ENCODE results near the gene PARD3B. TPM values are rescaled to one million over a fixed set of nuclear protein-coding genes. Genes with fewer than 3 reads are reported as not detected.

The PARD3B gene
- total RNA-seq, 2 donors from 2014 or later: 15.0 to 17.8 TPM

DNA sequence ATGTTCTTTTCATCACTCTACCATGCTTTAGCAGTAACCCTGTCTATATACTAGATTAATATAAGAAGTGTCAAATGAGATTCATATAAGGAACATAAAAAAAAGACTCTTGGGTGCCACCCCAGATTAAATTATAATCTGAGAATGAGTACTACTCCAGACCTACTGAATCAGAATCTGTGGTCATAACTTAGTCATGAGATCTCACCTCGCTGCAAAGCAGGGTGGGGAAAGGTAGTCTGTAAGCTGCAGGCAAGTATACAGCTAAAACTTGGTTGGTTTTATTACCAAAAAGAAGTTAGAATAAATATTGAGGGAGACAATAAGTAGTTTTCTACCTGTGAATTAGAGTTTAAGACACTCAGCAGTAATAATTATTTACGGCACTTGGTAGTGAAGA, 175.6 kb downstream of the PARD3B start:
- Histone ChIP-seq H3K36me3 (replicated peaks in 1 of 2; ENCODE audit: insufficient read depth in 1 of 2, low read depth in 2 of 2) (no peaks in the 10 kb centered on the region), H3K4me3 (no peak overlapping the region), H3K9me3 (no peaks in the 10 kb centered on the region), H3K27me3 (no peaks in the 10 kb centered on the region), H3K4me1 (no peaks in the 10 kb centered on the region), H3K27ac (no peak overlapping the region)
- WGBS, 2 donors: 93 to 96% methylated on average over 2 of the region's 2 CpGs
- no peak for DNase-seq
- no peak for ATAC-seq
- no peak for TF ChIP-seq POLR2A (IDR thresholded peaks at IDR 0.05)
- TF ChIP-seq, protein P1, sequence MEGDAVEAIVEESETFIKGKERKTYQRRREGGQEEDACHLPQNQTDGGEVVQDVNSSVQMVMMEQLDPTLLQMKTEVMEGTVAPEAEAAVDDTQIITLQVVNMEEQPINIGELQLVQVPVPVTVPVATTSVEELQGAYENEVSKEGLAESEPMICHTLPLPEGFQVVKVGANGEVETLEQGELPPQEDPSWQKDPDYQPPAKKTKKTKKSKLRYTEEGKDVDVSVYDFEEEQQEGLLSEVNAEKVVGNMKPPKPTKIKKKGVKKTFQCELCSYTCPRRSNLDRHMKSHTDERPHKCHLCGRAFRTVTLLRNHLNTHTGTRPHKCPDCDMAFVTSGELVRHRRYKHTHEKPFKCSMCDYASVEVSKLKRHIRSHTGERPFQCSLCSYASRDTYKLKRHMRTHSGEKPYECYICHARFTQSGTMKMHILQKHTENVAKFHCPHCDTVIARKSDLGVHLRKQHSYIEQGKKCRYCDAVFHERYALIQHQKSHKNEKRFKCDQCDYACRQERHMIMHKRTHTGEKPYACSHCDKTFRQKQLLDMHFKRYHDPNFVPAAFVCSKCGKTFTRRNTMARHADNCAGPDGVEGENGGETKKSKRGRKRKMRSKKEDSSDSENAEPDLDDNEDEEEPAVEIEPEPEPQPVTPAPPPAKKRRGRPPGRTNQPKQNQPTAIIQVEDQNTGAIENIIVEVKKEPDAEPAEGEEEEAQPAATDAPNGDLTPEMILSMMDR (IDR thresholded peaks at IDR 0.05): no peak
- intact Hi-C loops (cut with DNase I): no loop called here

DNA sequence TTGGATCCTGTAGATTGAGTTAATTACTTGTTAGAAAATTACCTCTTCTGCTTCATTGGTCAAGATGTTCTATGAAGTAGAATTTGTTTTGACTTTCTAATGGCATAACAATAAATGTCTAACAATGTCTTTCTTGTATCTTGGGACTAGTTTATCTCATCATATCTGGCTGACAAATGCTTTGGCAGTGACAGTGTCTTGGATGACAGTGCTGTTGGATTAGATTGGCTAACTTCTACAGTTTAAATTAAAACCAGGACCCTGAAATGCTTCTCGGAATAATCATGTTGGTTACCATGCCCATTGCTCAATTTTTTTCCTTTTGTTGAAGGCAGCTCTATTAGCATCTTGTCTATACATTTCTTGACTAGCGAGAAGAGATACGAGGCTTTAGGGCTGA, 176.9 kb downstream of the PARD3B start:
- no peak for TF ChIP-seq POLR2A (IDR thresholded peaks at IDR 0.05)
- TF ChIP-seq, protein P1 (IDR thresholded peaks at IDR 0.05): no peak
- 94 to 95% methylated on average over 3 of the region's 3 CpGs for WGBS, 2 donors
- ATAC-seq: no peak
- H3K4me3 ChIP-seq: no peak overlapping the region
- no peaks in the 10 kb centered on the region for H3K27me3 ChIP-seq
- H3K27ac ChIP-seq: no peak overlapping the region
- no peak for DNase-seq
- H3K9me3 ChIP-seq: no peaks in the 10 kb centered on the region
- no peaks in the 10 kb centered on the region for H3K4me1 ChIP-seq
- intact Hi-C loops (cut with DNase I): no loop called here
- no peaks in the 10 kb centered on the region for H3K36me3 ChIP-seq (replicated peaks in 1 of 2; ENCODE audit: insufficient read depth in 1 of 2, low read depth in 2 of 2)

DNA sequence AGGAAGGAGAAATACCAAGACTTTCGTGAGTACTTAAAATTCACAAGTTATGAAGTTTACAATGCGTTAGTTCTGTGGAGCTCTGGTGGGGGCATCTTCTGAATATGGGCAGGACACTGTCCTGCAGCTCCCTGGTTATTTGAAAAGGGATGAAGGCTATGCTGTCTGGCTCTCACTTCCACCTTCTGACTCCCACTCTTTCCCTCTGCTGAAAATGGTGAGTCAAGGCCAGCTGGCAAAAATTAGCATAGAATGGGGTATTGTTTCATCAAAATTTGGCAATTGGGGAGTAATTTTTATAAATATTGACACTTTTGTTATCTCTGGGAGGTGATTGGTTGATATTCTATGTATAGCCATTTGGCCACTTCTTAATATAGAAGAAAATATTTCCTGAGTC, 177.4 kb downstream of the PARD3B start:
- no peaks in the 10 kb centered on the region for H3K36me3 ChIP-seq (replicated peaks in 1 of 2; ENCODE audit: insufficient read depth in 1 of 2, low read depth in 2 of 2)
- no peak for DNase-seq
- no peak for ATAC-seq
- H3K9me3 ChIP-seq: no peaks in the 10 kb centered on the region
- H3K27ac ChIP-seq: no peak overlapping the region
- no peaks in the 10 kb centered on the region for H3K27me3 ChIP-seq
- TF ChIP-seq POLR2A (IDR thresholded peaks at IDR 0.05): no peak
- TF ChIP-seq, protein P1 (IDR thresholded peaks at IDR 0.05): no peak
- intact Hi-C loops (cut with DNase I): no loop called here
- H3K4me3 ChIP-seq: no peak overlapping the region
- WGBS, 2 donors: 86 to 94% methylated on average over 2 of the region's 2 CpGs
- no peaks in the 10 kb centered on the region for H3K4me1 ChIP-seq

DNA sequence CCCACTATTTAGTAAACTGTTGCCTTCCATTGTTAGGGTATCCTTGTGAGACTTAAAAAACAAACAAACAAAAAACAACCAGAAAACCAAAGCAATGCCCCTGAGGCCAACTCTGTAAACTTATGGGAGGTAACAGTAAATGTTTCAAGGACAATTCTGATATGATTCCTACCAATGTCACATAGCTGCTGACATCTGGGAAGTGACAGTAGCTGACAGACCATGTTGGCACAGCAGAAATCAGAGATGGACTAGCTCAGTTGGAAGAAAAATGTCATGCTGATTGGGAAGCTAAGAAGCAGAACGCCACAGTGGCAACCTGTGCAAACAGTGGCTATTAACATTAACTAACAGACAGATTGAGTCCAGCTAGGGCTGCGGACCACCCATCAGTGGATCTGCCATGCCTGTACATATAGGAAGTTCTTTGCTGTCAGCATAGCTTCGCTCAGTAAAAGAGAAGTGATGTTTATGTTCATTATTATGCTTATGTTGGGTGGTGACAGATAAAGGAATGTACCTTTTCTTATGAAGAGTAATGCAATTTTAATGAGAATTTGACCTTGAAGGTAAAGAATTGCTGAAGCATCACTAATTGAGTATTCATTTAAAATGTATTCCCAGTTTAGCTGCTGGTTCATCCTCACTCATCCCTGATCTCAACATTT, 180.6 kb downstream of the PARD3B start:
- DNase-seq: no peak
- no peaks in the 10 kb centered on the region for H3K27me3 ChIP-seq
- intact Hi-C loops (cut with DNase I): no loop called here
- no peak overlapping the region for H3K4me3 ChIP-seq
- H3K4me1 ChIP-seq: no peaks in the 10 kb centered on the region
- H3K9me3 ChIP-seq: no peaks in the 10 kb centered on the region
- TF ChIP-seq, protein P1 (IDR thresholded peaks at IDR 0.05): no peak
- no peak for TF ChIP-seq POLR2A (IDR thresholded peaks at IDR 0.05)
- no peak for ATAC-seq
- H3K36me3 ChIP-seq (replicated peaks in 1 of 2; ENCODE audit: insufficient read depth in 1 of 2, low read depth in 2 of 2): no peaks in the 10 kb centered on the region
- WGBS, 2 donors: 94 to 96% methylated on average over 3 of the region's 3 CpGs
- no peak overlapping the region for H3K27ac ChIP-seq

DNA sequence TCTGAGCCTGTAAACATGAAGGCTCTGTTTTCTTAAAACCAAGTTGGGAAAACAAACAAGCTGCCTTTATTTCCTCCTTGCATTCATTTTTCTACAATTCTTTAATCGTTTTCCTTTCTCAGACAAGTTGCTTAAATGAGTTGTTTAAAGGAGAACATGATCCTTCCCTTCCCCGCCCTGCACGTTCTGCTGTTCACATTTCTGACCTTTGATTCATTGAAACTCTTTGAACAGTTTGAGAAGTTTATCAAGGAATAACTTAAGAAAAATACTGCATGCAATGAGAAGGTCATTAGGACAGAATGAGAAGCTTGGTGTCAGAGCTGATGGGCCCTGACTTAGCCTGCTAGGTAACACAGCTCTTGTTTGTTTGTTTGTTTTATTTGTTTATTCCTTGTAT, 181.6 kb downstream of the PARD3B start:
- Histone ChIP-seq H3K27ac (no peak overlapping the region), H3K9me3 (no peaks in the 10 kb centered on the region), H3K4me3 (no peak overlapping the region), H3K36me3 (replicated peaks in 1 of 2; ENCODE audit: insufficient read depth in 1 of 2, low read depth in 2 of 2) (no peaks in the 10 kb centered on the region), H3K4me1 (peaks cover under 1% of the 10 kb centered on the region), H3K27me3 (no peaks in the 10 kb centered on the region)
- TF ChIP-seq POLR2A (IDR thresholded peaks at IDR 0.05): no peak
- TF ChIP-seq, protein P1 (IDR thresholded peaks at IDR 0.05): no peak
- DNase-seq: no peak
- ATAC-seq: no peak
- intact Hi-C loops (cut with DNase I): no loop called here
- 55 to 83% methylated on average over 3 of the region's 3 CpGs for WGBS, 2 donors
